MM.1S (cell line): ENCODE measurements around the gene TPST1.
"Not testable (repeated sequence)": the region's sequence is repeated elsewhere in the genome, so short reads cannot be mapped to it uniquely, and the experiment has no call there.

Source experiments
- DNase-seq: peaks from one replicate; pipeline ENCODE4 v3.0.0-alpha.2; 2015
- H2AFZ ChIP-seq: fragments of 300-600 bp; sonication (generic); 2 replicates; pipeline ENCODE4 v1.6.0; 2016; ENCODE audit warnings: antibody characterized with exemption, low read length
- H3F3A ChIP-seq: fragments of 300-600 bp; sonication (generic); 2 replicates; pipeline ENCODE4 v1.6.1; 2016; ENCODE audit warnings: mild to moderate bottlenecking, antibody characterized with exemption, low read length, moderate library complexity, mixed read lengths; ENCODE audit not compliant: insufficient read depth
- H3K27ac ChIP-seq: fragments of 300-600 bp; sonication (generic); 2 replicates; pipeline ENCODE4 v1.5.1; 2016; ENCODE audit warnings: mild to moderate bottlenecking, low read length
- H3K27me3 ChIP-seq: fragments of 300-600 bp; sonication (generic); replicated peaks from 2 replicates; pipeline ENCODE4 v1.6.0; 2016; ENCODE audit warnings: low read length; ENCODE audit not compliant: insufficient read depth
- H3K36me3 ChIP-seq: fragments of 300-600 bp; sonication (generic); replicated peaks from 2 replicates; pipeline ENCODE4 v1.6.1; 2016; ENCODE audit warnings: mild to moderate bottlenecking, low read length, mixed read lengths; ENCODE audit not compliant: insufficient read depth
- H3K4me1 ChIP-seq: fragments of 300-600 bp; sonication (generic); 2 replicates; pipeline ENCODE4 v1.6.1; 2016; ENCODE audit warnings: low read length, mixed read lengths
- H3K4me2 ChIP-seq: fragments of 300-600 bp; sonication (generic); 2 replicates; pipeline ENCODE4 v1.6.0; 2016; ENCODE audit warnings: low read depth, low read length
- H3K4me3 ChIP-seq: fragments of 300-600 bp; sonication (generic); 2 replicates; pipeline ENCODE4 v1.5.1; 2016; ENCODE audit warnings: low read length, mixed read lengths
- H3K79me2 ChIP-seq: fragments of 300-600 bp; sonication (generic); 2 replicates; pipeline ENCODE4 v1.6.1; 2016; ENCODE audit warnings: mixed run types, low read length, mixed read lengths
- H3K9ac ChIP-seq: fragments of 300-600 bp; sonication (generic); 2 replicates; pipeline ENCODE4 v1.6.1; 2016; ENCODE audit warnings: low read length, mixed read lengths
- H3K9me2 ChIP-seq: fragments of 300-600 bp; sonication (generic); replicated peaks from 2 replicates; pipeline ENCODE4 v1.6.1; 2016; ENCODE audit warnings: mild to moderate bottlenecking, low read length, mixed read lengths; ENCODE audit not compliant: insufficient read depth
- H3K9me3 ChIP-seq: fragments of 300-600 bp; sonication (generic); replicated peaks from 2 replicates; pipeline ENCODE4 v1.6.1; 2016; ENCODE audit warnings: mild to moderate bottlenecking, low read length, mixed read lengths; ENCODE audit not compliant: insufficient read depth
- H4K20me1 ChIP-seq: fragments of 300-600 bp; sonication (generic); 2 replicates; pipeline ENCODE4 v1.6.1; 2016; ENCODE audit warnings: mild to moderate bottlenecking, low read length, moderate library complexity, mixed read lengths; ENCODE audit not compliant: insufficient read depth
- CTCF ChIP-seq: fragments of 300-600 bp; sonication (generic); IDR thresholded peaks from 2 replicates; pipeline ENCODE4 v1.5.1; 2016; ENCODE audit warnings: antibody characterized with exemption, low read length, mixed read lengths
- EZH2 ChIP-seq: fragments of 300-600 bp; sonication (generic); optimal IDR thresholded peaks from 2 replicates; pipeline ENCODE3; 2017; ENCODE audit warnings: low read depth, mild to moderate bottlenecking, antibody characterized with exemption, low read length, mixed read lengths
- EZH2phosphoT487 ChIP-seq: fragments of 300-600 bp; sonication (generic); IDR thresholded peaks from 2 replicates; pipeline ENCODE4 v1.6.1; 2018; ENCODE audit warnings: antibody characterized with exemption, low read length

The TPST1 gene

GRCh38 chr7:66169616-66170015 lies 35.5 kb upstream of the TPST1 start:
- H3K9me2 ChIP-seq: no peaks in the 10 kb centered on the region

GRCh38 chr7:66170309-66171231 lies 34.6 kb upstream of the TPST1 start:
- Histone ChIP-seq H4K20me1 (no peaks in the 10 kb centered on the region), H3K79me2 (no peaks in the 10 kb centered on the region), H3K27ac (no peak overlapping the region), H3K27me3 (no peaks in the 10 kb centered on the region), H3K4me2 (no peak overlapping the region), H3K36me3 (no peaks in the 10 kb centered on the region), H3K4me1 (no peaks in the 10 kb centered on the region), H3K9ac (no peak overlapping the region), H2AFZ (no peak overlapping the region), H3K9me3 (no peaks in the 10 kb centered on the region), H3K4me3 (no peak overlapping the region), H3K9me2 (no peaks in the 10 kb centered on the region), H3F3A (no peaks in the 10 kb centered on the region)
- TF ChIP-seq EZH2: no peak
- TF ChIP-seq CTCF: no peak
- TF ChIP-seq EZH2phosphoT487: no peak
- no peak for DNase-seq

More at GRCh38 chr7:66169616-66170015, 35.5 kb upstream of the TPST1 start:
- H3K4me3 ChIP-seq: no peak overlapping the region
- H3K27me3 ChIP-seq: no peaks in the 10 kb centered on the region
- H3K27ac ChIP-seq: no peak overlapping the region
- no peak overlapping the region for H2AFZ ChIP-seq
- H3K9me3 ChIP-seq: no peaks in the 10 kb centered on the region
- DNase-seq: no peak
- H3F3A ChIP-seq: no peaks in the 10 kb centered on the region
- H3K79me2 ChIP-seq: no peaks in the 10 kb centered on the region
- no peaks in the 10 kb centered on the region for H3K4me1 ChIP-seq
- H3K4me2 ChIP-seq: no peak overlapping the region
- H3K36me3 ChIP-seq: no peaks in the 10 kb centered on the region
- no peaks in the 10 kb centered on the region for H4K20me1 ChIP-seq
- no peak overlapping the region for H3K9ac ChIP-seq
- TF ChIP-seq CTCF (no peak), EZH2 (no peak), EZH2phosphoT487 (no peak)

GRCh38 chr7:66172536-66173401 lies 32.4 kb upstream of the TPST1 start:
- H3K9me3 ChIP-seq, H3F3A ChIP-seq, DNase-seq: not testable (repeated sequence)

More at GRCh38 chr7:66172536-66173401, 32.4 kb upstream of the TPST1 start:
- not testable (repeated sequence) for H3K4me3 ChIP-seq, H3K4me1 ChIP-seq, H3K4me2 ChIP-seq, H3K36me3 ChIP-seq, H3K27me3 ChIP-seq, H4K20me1 ChIP-seq, H3K9me2 ChIP-seq, H2AFZ ChIP-seq, H3K9ac ChIP-seq, H3K27ac ChIP-seq, H3K79me2 ChIP-seq
